Astrocyte of the hippocampus (primary cell): ENCODE measurements around the gene COL25A1.
A peak's percentile ranks its signal among the peaks of the same experiment; 100 is the strongest.
"Not testable (repeated sequence)": the region's sequence is repeated elsewhere in the genome, so short reads cannot be mapped to it uniquely, and the experiment has no call there.

Source experiments
- DNase-seq: peaks from one replicate; pipeline ENCODE4 v3.0.0; 2011; ENCODE audit warnings: low read depth, low spot score

COL25A1 gene

GRCh38 chr4:109053257-109053656, 249.2 kb downstream of the COL25A1 start:
- no peak for DNase-seq

DNA sequence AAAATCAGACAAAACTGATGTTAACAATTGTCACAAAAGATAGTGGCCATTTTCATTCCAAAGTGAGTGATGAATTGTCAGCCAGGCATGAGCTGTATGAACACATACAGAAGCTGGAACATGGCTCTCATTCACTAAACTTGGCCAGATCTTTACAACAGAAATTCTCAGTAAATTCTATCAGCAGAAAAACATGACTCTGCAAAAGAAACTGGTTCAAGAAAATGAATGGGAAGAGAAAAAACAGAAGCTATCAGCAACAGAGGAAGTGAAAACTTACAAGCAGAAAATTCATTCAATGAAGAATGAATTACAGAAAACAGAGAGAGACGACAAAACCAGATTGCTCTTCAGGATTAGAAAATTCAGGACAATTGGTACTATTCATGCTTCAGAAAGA, 249.6 kb downstream of the COL25A1 start:
- no peak for DNase-seq

DNA sequence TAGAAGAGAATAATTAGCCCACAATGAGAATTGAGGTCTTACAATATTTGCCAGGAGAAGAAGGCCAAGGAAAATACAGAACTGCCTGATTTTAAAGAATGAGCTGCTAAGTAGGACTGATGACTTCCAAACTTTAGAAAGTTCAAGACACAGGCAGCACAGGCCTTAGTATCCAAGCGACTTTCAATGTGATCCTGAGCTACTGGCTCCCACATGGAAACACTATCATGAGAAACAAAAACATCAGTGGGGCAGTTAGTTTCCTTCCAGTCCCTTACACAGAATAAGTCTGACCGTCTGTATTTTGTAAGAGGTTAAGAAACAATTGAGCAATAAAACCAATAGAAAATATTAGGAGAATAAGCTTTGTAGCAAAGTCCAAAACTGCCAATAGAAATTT, 251.4 kb downstream of the COL25A1 start:
- DNase-seq, result no peak

- no peak for DNase-seq
Measured at GRCh38 chr4:109049926-109050325, 252.5 kb downstream of the COL25A1 start.

DNA sequence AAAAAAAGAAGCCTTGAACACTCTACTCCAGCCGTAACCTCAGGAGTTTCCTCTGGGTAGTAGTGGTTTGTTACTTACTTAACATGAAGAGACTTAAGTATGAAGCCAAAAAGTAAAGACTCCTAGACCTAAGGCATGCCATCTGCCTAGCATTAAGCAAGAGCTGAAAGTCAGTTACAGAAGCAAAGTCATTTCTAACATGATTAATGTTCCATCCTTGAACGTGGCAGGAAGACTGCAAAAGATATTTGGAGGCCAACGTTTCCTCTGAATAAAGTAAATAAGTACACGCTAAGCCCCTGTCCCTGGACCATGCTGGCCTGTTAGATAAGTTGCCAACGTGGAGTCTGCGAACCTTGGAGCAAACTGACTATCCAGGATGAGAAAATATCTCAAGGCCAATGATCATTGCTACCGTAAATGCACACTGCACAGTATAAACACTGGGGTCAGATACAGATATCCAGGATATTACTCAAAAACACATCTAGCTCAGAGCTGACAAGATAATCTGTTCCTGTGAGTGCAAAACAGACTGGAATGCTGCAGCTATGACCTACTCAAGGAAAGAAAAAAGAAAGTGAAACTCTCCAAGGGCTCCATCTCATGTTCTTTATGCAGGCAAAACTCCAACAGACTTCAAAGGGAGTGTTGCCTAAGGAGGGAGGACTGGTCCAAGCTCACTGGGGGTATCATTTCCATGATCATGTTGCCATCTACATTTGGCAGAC, 255.8 kb downstream of the COL25A1 start:
- peak; percentile 66 for DNase-seq

DNA sequence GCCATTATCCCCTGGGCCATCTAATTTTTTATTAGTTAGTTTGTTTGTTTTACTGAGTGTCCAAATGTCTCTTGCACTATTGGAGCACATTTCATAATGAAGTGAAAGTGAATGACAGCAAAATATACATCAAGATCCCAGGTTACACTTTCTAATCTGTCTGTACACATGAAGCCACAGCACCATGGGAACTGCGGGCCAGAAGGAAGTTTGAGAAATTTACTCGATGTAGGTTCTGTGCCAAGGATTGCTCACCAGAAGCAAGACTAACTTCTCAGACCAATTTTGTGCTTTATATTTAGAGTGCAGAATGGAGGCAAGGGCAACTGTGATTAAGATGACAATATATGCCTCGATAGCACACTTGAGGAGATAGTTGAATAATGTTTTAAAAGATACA, 258.0 kb downstream of the COL25A1 start:
- no peak for DNase-seq

DNA sequence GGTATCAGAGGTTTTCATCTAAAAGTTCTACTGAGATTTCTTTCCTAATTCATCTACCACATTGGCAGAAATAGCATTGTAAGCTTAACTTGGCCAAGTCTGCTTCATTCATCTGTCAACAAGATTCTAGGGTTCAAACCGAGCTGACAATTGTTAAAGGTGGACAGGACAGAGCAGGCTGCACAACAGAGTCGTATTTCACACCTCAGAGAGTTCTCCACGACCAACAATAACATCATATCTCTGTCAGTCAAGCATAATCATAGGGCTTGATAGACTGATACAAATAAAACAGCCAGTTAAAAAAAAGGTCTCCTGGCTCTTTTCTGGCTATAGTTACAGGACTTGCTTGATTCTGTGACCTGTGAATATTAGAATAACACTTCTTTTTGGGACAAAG, 259.2 kb downstream of the COL25A1 start:
- no peak for DNase-seq

DNA sequence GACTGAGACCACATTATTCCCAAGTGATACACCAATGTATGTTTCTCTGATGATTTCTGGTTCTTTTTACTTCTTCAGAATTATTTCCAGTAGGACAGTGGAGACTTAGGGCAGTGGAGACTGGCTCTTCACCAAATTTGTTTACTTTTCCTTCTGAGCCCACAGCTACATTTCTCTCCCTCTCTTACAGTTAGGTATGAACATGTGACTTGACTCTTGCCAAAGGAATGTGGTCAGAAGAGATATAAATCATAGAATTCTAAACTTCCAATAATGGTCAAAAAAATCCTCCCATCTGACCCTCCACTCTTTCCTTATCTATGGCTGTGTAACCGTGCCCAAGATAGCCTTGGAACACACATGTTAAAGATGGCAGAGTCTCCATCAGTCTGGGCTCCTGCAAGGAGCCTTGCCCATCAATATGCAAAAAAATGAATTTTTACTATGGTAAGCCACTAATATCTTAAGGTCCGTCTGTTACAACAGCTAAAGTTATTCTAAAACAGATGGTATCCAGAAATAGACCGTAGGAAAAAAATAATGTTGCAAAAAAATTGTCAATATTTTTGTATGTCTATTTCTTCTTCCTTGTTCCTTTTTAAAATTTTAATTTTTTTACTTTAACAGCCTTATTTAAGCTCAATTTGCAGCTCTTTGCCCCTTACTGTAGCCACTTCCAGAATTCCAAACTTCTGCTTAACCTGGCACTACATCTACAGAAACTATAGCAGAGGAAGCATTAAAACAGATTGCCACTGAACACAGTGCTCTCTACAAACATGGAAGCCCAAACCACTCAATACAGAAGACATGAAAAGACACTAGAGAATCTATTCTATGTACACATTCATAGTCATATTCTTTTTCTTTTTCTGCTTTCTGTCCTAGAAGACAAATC, 260.7 kb downstream of the COL25A1 start:
- DNase-seq, result peak; percentile 50

DNA sequence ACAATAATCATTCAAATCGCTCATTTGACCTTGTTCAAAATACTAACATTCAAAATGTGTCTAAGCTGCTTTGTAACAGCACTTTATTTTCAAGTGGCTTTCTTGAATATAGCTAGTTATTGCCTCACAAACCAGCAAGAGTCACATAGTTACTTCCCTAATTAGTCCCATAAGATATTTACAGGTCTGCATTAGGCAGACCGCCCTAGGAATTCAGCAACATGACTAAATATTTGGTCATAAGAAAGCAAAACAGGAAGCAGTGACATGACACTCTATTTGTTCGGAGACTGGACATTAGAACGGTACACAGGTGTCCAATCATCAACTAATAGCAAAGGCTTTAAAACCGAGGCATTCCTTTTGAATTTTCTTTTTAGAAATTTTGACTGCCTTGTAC, 262.0 kb downstream of the COL25A1 start:
- DNase-seq, result no peak

- no peak for DNase-seq
Measured at GRCh38 chr4:109037026-109037425, 265.4 kb downstream of the COL25A1 start.

DNA sequence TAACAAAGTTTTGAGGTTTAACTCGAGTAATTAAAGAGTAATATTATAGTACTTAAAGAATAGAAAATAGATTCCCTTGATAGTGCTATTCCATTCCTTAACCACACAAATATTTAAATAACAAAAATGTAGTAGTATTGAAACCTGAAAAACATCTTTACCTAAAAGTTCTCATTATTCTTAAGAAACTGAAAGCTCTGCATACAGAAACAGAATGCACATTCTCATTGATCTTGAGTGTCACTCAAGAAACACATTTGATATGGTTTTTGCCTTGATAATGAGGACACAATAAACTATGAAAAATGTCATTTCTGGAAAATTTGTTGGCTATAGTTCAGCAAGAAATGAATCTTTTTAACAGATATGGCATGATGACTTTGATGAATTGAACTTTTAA, 268.5 kb downstream of the COL25A1 start:
- DNase-seq, result no peak

DNA sequence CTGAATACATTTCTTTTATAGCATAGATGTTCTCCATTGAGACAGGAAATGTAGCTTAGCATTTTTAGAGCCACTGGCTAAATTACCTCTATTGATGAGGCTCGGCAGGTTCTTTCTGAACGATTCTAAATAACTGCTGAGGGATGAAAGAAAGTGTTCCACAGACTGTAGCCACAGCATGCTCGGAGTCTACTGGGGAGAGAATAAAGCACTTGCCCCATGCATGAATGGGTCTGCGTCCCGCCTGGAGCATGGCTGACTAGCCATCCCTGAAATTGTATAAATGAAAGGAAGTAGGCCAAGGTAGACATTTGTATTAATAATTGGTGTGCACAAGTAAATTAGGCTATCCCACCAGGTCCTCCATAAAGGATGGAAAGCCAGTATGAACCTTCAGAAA, 269.8 kb downstream of the COL25A1 start:
- DNase-seq, result no peak

GRCh38 chr4:109029987-109030386, 272.5 kb downstream of the COL25A1 start:
- no peak for DNase-seq

GRCh38 chr4:109027016-109027500, 275.4 kb downstream of the COL25A1 start:
- no peak for DNase-seq

DNA sequence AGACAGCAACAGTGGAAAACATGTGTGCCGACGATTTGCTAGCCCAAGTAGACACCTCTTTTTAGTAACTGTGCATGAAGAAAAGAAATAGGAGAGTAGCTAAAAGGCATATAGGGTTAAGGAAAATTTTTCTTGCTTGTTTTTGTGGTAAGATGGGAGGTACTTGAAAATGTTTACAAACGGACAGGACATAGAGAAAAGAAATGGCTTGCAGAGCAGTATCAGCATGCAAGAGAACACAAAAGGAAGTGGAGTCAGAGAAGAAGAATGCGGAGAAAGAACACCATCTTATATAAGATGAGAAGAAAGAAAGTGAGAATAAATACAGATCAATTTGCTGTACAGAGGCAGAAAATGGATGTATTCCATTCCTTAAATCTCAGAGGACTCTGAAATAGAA, 275.9 kb downstream of the COL25A1 start:
- DNase-seq, result no peak

GRCh38 chr4:109025471-109026076, 276.9 kb downstream of the COL25A1 start:
- peak; percentile 17 for DNase-seq

DNA sequence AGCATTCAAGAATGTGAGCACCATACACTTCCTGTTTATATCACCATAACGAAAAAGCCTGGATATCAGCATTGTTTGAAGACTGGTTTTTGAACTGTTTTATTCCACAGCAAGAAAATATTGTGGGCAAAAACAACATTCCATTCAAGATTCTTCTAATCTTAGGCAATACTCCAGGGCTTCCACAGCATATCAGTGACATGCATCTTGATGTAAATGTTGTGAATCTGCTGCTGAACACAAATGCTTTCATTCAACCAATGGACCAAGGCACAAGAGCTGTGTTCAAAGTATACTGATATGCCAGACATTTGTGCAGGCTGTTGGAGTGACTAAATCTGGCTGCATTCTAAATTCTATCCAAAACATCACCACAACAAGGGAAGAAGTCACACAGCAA, 279.5 kb downstream of the COL25A1 start:
- no peak for DNase-seq

- DNase-seq, result not testable (repeated sequence)
Measured at GRCh38 chr4:109021630-109022029, 280.8 kb downstream of the COL25A1 start.

DNA sequence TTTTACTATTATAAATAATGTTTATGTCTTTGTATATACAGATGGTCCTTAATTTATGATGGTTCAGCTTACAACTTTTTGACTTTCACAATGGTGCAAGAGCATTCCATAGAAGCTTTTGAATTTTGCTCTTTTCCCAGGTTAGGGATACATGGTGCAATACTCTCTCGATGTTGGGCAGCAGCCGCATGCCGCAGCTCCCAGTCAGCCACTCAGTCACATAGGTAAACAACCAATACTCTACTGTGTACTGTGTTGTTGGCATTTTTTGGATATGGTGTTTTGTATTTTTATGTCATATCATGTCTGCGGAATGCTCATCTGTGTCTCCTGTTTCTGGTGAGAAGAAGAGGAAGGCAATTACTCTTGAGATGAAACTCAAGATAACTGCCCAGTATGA, 281.6 kb downstream of the COL25A1 start:
- no peak for DNase-seq

DNA sequence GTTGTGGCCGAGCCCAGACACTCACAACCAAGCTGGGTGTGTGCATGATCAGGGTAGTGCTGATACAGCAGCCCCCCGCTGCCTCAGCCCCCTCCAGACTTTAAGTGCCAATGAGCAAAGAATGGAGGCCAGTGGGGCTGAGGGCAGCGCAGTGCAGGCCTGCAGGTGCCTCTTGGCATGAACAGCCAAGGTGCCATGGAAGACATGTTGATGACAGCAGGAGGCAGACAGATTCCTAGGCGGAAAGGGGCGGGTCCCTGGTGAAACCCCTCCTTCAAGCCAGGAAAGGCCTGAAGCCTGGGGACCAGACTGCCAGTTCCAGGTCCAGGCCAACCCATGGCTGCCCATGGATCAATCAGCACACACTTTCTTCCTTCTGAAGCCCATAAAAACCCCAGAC, 286.3 kb downstream of the COL25A1 start:
- no peak for DNase-seq

DNA sequence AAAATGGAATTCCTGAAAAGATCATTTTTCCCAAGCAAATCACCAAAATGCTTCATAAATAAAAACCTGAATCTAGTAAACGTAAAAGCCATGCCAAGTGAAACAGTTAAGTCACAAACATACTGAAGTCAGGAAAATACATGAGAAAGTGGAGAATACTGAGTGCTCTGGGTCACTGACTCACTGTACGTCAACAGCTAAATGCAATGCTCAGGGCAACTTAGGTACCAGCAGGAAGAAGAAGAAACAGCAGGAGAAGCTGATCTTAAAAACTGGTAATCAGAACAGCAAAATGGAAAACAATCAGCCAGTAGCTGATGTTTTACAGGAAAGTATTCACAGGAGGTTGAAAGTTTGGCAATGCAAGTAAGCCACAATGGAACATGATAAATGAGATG, 287.0 kb downstream of the COL25A1 start:
- DNase-seq, result no peak
